GM23338 (cell line): Measurements from ENCODE around the gene FOXO3. TPM values are rescaled to one million over a fixed set of nuclear protein-coding genes. Genes with fewer than 3 reads are reported as not detected.

Experiments
- ATAC-seq: fragments of 200-7000 bp; cut with Tn5 transposase; 3 replicates; pipeline ENCODE4 v1.9.1; 2020
- DNase-seq: peaks from one replicate; pipeline ENCODE4 v3.0.0-alpha.2; 2015; ENCODE audit warnings: low spot score
- H2AFZ ChIP-seq: fragments of 200-600 bp; sonication (generic); 2 replicates; pipeline ENCODE4 v1.8.0; 2016; ENCODE audit warnings: antibody characterized with exemption, mild to moderate bottlenecking, moderate library complexity
- H3F3A ChIP-seq: fragments of 200-600 bp; sonication (generic); replicated peaks from 2 replicates; pipeline ENCODE4 v1.8.0; 2017; ENCODE audit warnings: antibody characterized with exemption, mixed run types, low read depth
- H3K27ac ChIP-seq: fragments of 200-600 bp; sonication (generic); 2 replicates; pipeline ENCODE4 v1.6.1; 2016; ENCODE audit warnings: low read depth
- H3K27me3 ChIP-seq: fragments of 200-600 bp; sonication (generic); 2 replicates; pipeline ENCODE4 v1.8.0; 2016; ENCODE audit warnings: mild to moderate bottlenecking, mixed run types, moderate library complexity; ENCODE audit not compliant: insufficient read depth
- H3K36me3 ChIP-seq: fragments of 200-600 bp; sonication (generic); 2 replicates; pipeline ENCODE4 v1.8.0; 2016; ENCODE audit warnings: mild to moderate bottlenecking; ENCODE audit not compliant: insufficient read depth
- H3K4me1 ChIP-seq: fragments of 200-600 bp; sonication (generic); 2 replicates; pipeline ENCODE4 v1.8.0; 2016; ENCODE audit warnings: mild to moderate bottlenecking, moderate library complexity; ENCODE audit not compliant: insufficient read depth
- H3K4me2 ChIP-seq: fragments of 200-600 bp; sonication (generic); 2 replicates; pipeline ENCODE4 v1.7.1; 2017; ENCODE audit warnings: mixed run types
- H3K4me3 ChIP-seq: fragments of 200-600 bp; sonication (generic); 2 replicates; pipeline ENCODE4 v1.6.1; 2016; ENCODE audit warnings: mixed run types
- H3K79me2 ChIP-seq: fragments of 200-600 bp; sonication (generic); replicated peaks from 2 replicates; pipeline ENCODE4 v1.8.0; 2017; ENCODE audit warnings: mild to moderate bottlenecking; ENCODE audit not compliant: insufficient read depth
- H3K9me2 ChIP-seq: fragments of 200-600 bp; sonication (generic); 2 replicates; pipeline ENCODE4 v1.8.0; 2017; ENCODE audit not compliant: insufficient read depth
- H4K20me1 ChIP-seq: fragments of 200-600 bp; sonication (generic); replicated peaks from 2 replicates; pipeline ENCODE4 v1.8.0; 2017; ENCODE audit warnings: mild to moderate bottlenecking; ENCODE audit not compliant: insufficient read depth
- H3K27ac Mint-ChIP-seq: 2 replicates; pipeline ENCODE4 v1.8.0; 2020; ENCODE audit warnings: inconsistent platforms, mild to moderate bottlenecking, moderate library complexity, mixed read lengths
- H3K27me3 Mint-ChIP-seq: 3 replicates; pipeline ENCODE4 v1.8.0; 2022; ENCODE audit warnings: low read depth, mild to moderate bottlenecking, moderate library complexity, mixed read lengths, inconsistent platforms; ENCODE audit not compliant: insufficient read depth, poor library complexity
- H3K36me3 Mint-ChIP-seq: 3 replicates; pipeline ENCODE4 v1.8.0; 2021; ENCODE audit warnings: low read depth, mild to moderate bottlenecking, inconsistent platforms, moderate library complexity, mixed read lengths
- H3K4me1 Mint-ChIP-seq: 3 replicates; pipeline ENCODE4 v1.8.0; 2020; ENCODE audit warnings: mild to moderate bottlenecking, inconsistent platforms, mixed read lengths
- H3K4me3 Mint-ChIP-seq: 3 replicates; pipeline ENCODE4 v1.8.0; 2021; ENCODE audit warnings: moderate library complexity, mild to moderate bottlenecking, inconsistent platforms, mixed read lengths
- H3K9me3 Mint-ChIP-seq: 3 replicates; pipeline ENCODE4 v1.8.0; 2020; ENCODE audit warnings: moderate library complexity, mild to moderate bottlenecking, inconsistent platforms, mixed read lengths
- CREB1 ChIP-seq: fragments of 250-450 bp; sonication (Bioruptor Pico); IDR thresholded peaks from 2 replicates; pipeline ENCODE4 v1.5.0; 2020; ENCODE audit warnings: low read depth, mild to moderate bottlenecking, moderate library complexity
- EZH2 ChIP-seq: fragments of 200-600 bp; sonication (generic); IDR thresholded peaks from one replicate; pipeline ENCODE4 v1.8.0; 2017; ENCODE audit warnings: antibody characterized with exemption, mild to moderate bottlenecking, low read depth; ENCODE audit not compliant: unreplicated experiment
- JUNB ChIP-seq: IDR thresholded peaks from one replicate; pipeline ENCODE4 v1.6.1; 2016; ENCODE audit warnings: antibody characterized with exemption; ENCODE audit not compliant: unreplicated experiment
- NANOG ChIP-seq: IDR thresholded peaks from 2 replicates; pipeline ENCODE4 v1.6.1; 2016; ENCODE audit warnings: antibody characterized with exemption, borderline replicate concordance
- POLR2AphosphoS5 ChIP-seq: IDR thresholded peaks from 2 replicates; pipeline ENCODE4 v1.6.1; 2016; ENCODE audit warnings: antibody characterized with exemption, low read depth
- ZNF114 ChIP-seq: fragments of 250-450 bp; sonication (Bioruptor Pico); IDR thresholded peaks from 2 replicates; pipeline ENCODE4 v1.5.0; 2020; ENCODE audit warnings: mild to moderate bottlenecking, moderate library complexity
- polyA plus RNA-seq: library from polyadenylated mRNA; unstranded; fragments of >200 nt; fragmentation: Nextera tagmentation; extraction: Ambion mirVana; gene quantifications from 2 replicates; pipeline ENCODE4 v1.2.1, GENCODE V29; 2016
- total RNA-seq: library from RNA; depleted of rRNA; stranded (reverse); fragments of >200 nt; shearing (Covaris generic); gene quantifications from 2 replicates; pipeline ENCODE4 v1.2.3, GENCODE V29; 2014
- TF ChIP-seq, protein P1 (sequence below): IDR thresholded peaks from one replicate; pipeline ENCODE4 v1.6.1; 2018; ENCODE audit warnings: antibody characterized with exemption; ENCODE audit not compliant: unreplicated experiment
- TF ChIP-seq, protein P2 (sequence below), 2 experiments: fragments of 200-600 bp in 1 of 2; sonication (generic) in 1 of 2; conservative IDR thresholded peaks; 2 replicates each; pipeline versions ENCODE4 v1.5.1 to v1.6.1; 2016 to 2017; ENCODE audit warnings: antibody characterized with exemption in 2 of 2, low read depth in 2 of 2, mild to moderate bottlenecking in 2 of 2, moderate library complexity in 1 of 2
- TF ChIP-seq, protein P3 (sequence below): fragments of 250-450 bp; sonication (Bioruptor Pico); IDR thresholded peaks from 2 replicates; pipeline ENCODE4 v1.5.0; 2020; ENCODE audit warnings: mild to moderate bottlenecking, moderate library complexity

The FOXO3 gene
- total and polyA plus RNA-seq, 2 experiments from 2014 or later, result 9.8 to 20.2 TPM

DNA sequence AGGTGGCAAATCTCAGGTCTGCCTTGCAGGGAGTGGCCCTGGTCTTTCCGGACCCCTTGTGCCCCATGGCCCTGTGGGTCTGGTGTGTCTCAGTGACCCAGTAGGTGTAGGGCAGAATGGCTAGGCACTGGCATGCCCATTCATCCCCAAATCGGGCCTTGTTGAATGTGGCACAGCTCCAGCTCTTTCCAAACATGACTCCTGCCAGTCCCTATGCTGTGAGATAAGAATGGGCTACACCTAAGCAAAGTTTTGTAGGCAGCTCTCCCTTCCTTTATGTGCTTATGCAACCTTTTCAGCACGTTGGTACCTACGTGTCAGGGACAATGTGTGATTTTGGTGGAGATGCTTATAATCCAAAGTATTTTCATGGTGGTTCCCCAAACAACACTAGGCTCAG, 33.9 kb downstream of the FOXO3 start:
- no peak overlapping the region; the same call in 1 of the 2 replicates for H3K4me2 ChIP-seq
- H2AFZ ChIP-seq, result no peak overlapping the region
- H3K27ac Mint-ChIP-seq, result peak overlapping the region; percentile 61; the same call in 1 of the 2 replicates
- ATAC-seq, result peak; percentile 27
- peaks cover 4% of the 10 kb centered on the region for H3K27me3 Mint-ChIP-seq
- TF ChIP-seq JUNB (no peak), POLR2AphosphoS5 (no peak), ZNF114 (CRISPR knock-in tag) (no peak), CREB1 (CRISPR knock-in tag) (no peak), NANOG (no peak), EZH2 (no peak)
- TF ChIP-seq, protein P1, sequence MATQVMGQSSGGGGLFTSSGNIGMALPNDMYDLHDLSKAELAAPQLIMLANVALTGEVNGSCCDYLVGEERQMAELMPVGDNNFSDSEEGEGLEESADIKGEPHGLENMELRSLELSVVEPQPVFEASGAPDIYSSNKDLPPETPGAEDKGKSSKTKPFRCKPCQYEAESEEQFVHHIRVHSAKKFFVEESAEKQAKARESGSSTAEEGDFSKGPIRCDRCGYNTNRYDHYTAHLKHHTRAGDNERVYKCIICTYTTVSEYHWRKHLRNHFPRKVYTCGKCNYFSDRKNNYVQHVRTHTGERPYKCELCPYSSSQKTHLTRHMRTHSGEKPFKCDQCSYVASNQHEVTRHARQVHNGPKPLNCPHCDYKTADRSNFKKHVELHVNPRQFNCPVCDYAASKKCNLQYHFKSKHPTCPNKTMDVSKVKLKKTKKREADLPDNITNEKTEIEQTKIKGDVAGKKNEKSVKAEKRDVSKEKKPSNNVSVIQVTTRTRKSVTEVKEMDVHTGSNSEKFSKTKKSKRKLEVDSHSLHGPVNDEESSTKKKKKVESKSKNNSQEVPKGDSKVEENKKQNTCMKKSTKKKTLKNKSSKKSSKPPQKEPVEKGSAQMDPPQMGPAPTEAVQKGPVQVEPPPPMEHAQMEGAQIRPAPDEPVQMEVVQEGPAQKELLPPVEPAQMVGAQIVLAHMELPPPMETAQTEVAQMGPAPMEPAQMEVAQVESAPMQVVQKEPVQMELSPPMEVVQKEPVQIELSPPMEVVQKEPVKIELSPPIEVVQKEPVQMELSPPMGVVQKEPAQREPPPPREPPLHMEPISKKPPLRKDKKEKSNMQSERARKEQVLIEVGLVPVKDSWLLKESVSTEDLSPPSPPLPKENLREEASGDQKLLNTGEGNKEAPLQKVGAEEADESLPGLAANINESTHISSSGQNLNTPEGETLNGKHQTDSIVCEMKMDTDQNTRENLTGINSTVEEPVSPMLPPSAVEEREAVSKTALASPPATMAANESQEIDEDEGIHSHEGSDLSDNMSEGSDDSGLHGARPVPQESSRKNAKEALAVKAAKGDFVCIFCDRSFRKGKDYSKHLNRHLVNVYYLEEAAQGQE, result no peak
- TF ChIP-seq, protein P2, sequence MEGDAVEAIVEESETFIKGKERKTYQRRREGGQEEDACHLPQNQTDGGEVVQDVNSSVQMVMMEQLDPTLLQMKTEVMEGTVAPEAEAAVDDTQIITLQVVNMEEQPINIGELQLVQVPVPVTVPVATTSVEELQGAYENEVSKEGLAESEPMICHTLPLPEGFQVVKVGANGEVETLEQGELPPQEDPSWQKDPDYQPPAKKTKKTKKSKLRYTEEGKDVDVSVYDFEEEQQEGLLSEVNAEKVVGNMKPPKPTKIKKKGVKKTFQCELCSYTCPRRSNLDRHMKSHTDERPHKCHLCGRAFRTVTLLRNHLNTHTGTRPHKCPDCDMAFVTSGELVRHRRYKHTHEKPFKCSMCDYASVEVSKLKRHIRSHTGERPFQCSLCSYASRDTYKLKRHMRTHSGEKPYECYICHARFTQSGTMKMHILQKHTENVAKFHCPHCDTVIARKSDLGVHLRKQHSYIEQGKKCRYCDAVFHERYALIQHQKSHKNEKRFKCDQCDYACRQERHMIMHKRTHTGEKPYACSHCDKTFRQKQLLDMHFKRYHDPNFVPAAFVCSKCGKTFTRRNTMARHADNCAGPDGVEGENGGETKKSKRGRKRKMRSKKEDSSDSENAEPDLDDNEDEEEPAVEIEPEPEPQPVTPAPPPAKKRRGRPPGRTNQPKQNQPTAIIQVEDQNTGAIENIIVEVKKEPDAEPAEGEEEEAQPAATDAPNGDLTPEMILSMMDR (conservative IDR thresholded peaks at IDR 0.05; ENCODE audit: low read depth in 2 of 2), result no peak
- TF ChIP-seq, protein P3, sequence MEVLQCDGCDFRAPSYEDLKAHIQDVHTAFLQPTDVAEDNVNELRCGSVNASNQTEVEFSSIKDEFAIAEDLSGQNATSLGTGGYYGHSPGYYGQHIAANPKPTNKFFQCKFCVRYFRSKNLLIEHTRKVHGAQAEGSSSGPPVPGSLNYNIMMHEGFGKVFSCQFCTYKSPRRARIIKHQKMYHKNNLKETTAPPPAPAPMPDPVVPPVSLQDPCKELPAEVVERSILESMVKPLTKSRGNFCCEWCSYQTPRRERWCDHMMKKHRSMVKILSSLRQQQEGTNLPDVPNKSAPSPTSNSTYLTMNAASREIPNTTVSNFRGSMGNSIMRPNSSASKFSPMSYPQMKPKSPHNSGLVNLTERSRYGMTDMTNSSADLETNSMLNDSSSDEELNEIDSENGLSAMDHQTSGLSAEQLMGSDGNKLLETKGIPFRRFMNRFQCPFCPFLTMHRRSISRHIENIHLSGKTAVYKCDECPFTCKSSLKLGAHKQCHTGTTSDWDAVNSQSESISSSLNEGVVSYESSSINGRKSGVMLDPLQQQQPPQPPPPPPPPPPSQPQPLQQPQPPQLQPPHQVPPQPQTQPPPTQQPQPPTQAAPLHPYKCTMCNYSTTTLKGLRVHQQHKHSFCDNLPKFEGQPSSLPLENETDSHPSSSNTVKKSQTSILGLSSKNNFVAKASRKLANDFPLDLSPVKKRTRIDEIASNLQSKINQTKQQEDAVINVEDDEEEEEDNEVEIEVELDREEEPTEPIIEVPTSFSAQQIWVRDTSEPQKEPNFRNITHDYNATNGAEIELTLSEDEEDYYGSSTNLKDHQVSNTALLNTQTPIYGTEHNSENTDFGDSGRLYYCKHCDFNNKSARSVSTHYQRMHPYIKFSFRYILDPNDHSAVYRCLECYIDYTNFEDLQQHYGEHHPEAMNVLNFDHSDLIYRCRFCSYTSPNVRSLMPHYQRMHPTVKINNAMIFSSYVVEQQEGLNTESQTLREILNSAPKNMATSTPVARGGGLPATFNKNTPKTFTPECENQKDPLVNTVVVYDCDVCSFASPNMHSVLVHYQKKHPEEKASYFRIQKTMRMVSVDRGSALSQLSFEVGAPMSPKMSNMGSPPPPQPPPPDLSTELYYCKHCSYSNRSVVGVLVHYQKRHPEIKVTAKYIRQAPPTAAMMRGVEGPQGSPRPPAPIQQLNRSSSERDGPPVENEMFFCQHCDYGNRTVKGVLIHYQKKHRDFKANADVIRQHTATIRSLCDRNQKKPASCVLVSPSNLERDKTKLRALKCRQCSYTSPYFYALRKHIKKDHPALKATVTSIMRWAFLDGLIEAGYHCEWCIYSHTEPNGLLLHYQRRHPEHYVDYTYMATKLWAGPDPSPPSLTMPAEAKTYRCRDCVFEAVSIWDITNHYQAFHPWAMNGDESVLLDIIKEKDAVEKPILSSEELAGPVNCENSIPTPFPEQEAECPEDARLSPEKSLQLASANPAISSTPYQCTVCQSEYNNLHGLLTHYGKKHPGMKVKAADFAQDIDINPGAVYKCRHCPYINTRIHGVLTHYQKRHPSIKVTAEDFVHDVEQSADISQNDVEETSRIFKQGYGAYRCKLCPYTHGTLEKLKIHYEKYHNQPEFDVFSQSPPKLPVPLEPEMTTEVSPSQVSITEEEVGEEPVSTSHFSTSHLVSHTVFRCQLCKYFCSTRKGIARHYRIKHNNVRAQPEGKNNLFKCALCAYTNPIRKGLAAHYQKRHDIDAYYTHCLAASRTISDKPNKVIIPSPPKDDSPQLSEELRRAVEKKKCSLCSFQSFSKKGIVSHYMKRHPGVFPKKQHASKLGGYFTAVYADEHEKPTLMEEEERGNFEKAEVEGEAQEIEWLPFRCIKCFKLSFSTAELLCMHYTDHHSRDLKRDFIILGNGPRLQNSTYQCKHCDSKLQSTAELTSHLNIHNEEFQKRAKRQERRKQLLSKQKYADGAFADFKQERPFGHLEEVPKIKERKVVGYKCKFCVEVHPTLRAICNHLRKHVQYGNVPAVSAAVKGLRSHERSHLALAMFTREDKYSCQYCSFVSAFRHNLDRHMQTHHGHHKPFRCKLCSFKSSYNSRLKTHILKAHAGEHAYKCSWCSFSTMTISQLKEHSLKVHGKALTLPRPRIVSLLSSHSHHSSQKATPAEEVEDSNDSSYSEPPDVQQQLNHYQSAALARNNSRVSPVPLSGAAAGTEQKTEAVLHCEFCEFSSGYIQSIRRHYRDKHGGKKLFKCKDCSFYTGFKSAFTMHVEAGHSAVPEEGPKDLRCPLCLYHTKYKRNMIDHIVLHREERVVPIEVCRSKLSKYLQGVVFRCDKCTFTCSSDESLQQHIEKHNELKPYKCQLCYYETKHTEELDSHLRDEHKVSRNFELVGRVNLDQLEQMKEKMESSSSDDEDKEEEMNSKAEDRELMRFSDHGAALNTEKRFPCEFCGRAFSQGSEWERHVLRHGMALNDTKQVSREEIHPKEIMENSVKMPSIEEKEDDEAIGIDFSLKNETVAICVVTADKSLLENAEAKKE (CRISPR knock-in tag), result no peak
- H3K27ac ChIP-seq, result no peak overlapping the region
- peaks cover 95% of the 10 kb centered on the region for H3K79me2 ChIP-seq
- no peaks in the 10 kb centered on the region for H3K36me3 Mint-ChIP-seq
- H3K4me3 ChIP-seq, result no peak overlapping the region
- no peaks in the 10 kb centered on the region for H3K36me3 ChIP-seq
- no peaks in the 10 kb centered on the region for H3K9me3 Mint-ChIP-seq
- no peaks in the 10 kb centered on the region for H3F3A ChIP-seq
- peaks cover 66% of the 10 kb centered on the region for H3K4me1 Mint-ChIP-seq
- no peaks in the 10 kb centered on the region for H3K27me3 ChIP-seq
- H4K20me1 ChIP-seq, result no peaks in the 10 kb centered on the region
- no peak for DNase-seq
- H3K9me2 ChIP-seq, result no peaks in the 10 kb centered on the region
- no peak overlapping the region for H3K4me3 Mint-ChIP-seq
- peaks cover 33% of the 10 kb centered on the region for H3K4me1 ChIP-seq
